ENCODE measurements around the gene RBL1. TPM values are rescaled to one million over a fixed set of nuclear protein-coding genes. Genes with fewer than 3 reads are reported as not detected.

Gene RBL1
- total RNA-seq, 1 donor from 2014 or later, result 9.0 TPM

DNA sequence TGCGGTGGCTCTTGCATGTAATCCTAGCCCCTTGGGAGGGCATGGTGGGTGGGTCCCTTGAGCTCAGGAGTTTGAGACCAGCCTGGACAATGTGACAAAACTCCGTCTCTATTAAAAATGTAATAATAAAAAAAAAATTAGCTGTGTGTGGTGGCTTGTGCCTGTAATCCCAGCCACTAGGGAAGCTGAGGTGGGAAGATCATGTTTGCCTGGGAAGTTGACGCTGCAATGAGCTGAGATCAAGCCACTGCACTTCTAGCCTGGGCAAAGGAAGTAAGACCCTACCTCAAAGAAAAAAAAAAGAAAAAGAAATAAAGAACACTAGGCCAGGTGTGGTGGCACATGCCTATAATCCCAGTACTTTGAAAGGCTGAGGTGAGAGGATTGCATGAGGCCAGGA is 139.8 kb downstream of the RBL1 start:
- H3K27ac Mint-ChIP-seq, result no peak overlapping the region
- TF ChIP-seq, protein P1, sequence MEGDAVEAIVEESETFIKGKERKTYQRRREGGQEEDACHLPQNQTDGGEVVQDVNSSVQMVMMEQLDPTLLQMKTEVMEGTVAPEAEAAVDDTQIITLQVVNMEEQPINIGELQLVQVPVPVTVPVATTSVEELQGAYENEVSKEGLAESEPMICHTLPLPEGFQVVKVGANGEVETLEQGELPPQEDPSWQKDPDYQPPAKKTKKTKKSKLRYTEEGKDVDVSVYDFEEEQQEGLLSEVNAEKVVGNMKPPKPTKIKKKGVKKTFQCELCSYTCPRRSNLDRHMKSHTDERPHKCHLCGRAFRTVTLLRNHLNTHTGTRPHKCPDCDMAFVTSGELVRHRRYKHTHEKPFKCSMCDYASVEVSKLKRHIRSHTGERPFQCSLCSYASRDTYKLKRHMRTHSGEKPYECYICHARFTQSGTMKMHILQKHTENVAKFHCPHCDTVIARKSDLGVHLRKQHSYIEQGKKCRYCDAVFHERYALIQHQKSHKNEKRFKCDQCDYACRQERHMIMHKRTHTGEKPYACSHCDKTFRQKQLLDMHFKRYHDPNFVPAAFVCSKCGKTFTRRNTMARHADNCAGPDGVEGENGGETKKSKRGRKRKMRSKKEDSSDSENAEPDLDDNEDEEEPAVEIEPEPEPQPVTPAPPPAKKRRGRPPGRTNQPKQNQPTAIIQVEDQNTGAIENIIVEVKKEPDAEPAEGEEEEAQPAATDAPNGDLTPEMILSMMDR (IDR thresholded peaks at IDR 0.05; ENCODE audit: unreplicated experiment), result no peak
- DNase-seq (ENCODE audit: low spot score in 2 of 2, unreplicated experiment in 2 of 2), result no peak
- peaks cover 7% of the 10 kb centered on the region for H3K4me1 Mint-ChIP-seq
- H3K9me3 Mint-ChIP-seq, result no peaks in the 10 kb centered on the region
- no peak overlapping the region for H3K4me3 Mint-ChIP-seq
- peaks cover 3% of the 10 kb centered on the region for H3K27me3 Mint-ChIP-seq (ENCODE audit: low read depth)
- no peaks in the 10 kb centered on the region for H3K36me3 Mint-ChIP-seq

DNA sequence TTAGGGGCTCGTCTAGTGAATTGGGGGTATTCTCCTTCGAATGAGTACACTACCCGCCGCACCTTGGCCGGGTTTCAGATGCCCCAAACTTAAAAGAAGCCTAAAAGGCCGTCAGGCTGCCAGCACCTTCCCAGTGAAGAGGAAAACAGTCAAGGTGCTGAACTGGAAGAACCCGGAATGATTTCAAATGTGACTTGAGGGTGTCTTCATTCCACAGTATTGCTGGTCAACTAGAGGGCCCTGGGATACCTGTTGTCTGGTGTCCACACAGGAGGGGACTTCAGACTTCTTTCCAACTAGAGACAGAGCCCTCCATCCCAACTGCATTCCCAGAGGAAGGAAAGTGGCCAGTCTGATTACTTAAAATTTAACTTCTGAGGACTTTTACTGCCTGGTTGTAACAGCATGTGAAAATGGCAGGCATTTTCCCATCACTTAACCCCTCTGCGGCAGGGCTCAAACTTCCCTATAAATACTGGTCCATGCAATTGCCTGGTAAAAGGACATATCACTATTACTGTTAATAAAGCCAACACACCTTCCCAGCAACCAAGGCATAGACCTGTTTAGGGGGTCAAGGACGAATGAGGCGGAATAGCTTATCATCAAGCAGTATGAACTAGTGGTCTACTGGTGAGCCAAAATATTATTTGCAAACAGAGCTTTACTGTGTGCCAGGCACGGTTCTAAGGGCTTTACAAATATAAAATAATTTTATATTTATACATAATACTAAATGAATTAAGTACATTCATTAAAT is 143.6 kb downstream of the RBL1 start:
- peak overlapping the region; percentile 92 for H3K4me3 Mint-ChIP-seq
- H3K27me3 Mint-ChIP-seq (ENCODE audit: low read depth), result peaks cover 16% of the 10 kb centered on the region
- DNase-seq (ENCODE audit: low spot score in 2 of 2, unreplicated experiment in 2 of 2), result no peak
- peaks cover 2% of the 10 kb centered on the region for H3K36me3 Mint-ChIP-seq
- TF ChIP-seq, protein P1 (IDR thresholded peaks at IDR 0.05; ENCODE audit: unreplicated experiment), result no peak
- H3K4me1 Mint-ChIP-seq, result peaks cover 15% of the 10 kb centered on the region
- H3K9me3 Mint-ChIP-seq, result no peaks in the 10 kb centered on the region
- peak overlapping the region; percentile 69 for H3K27ac Mint-ChIP-seq

DNA sequence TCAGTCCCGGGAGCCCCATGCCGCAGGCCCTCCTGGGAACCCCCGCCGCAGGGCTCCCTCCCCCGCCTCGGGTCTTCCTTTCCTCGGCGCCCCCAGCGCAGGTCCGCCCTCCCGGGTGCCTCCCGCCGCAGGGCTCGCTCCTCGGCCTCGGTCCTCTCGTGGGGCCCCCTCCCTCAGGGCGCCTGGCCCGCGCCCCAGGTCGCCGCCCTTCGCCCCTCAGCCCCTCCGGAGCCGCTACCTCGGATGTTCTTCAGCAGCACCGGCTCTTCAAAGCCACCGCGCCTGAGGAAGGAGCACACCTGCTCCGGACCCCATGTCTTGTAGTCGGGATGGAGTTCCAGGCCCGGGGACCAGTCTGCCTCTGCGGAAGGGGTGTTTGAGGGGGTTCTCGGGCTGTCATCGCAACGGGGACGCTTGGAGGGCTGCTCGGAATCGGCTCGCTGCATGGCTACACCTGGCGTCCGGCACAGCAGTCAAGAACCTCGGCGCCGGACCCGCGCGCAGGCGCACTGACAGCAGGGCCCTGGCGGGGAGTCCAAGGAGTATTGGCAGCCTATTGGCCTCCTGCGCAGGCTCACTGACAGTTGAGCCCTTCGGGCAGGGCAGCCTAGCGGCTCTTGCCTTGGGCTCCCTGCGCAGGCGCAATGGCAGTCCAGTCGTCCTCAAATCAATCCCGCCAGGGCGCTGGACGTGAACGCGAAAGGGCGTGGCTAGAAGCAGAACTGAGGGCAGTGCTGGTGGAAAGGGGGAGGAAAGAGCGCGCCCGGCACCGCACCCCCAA is 144.4 kb downstream of the RBL1 start, which contains the start of gene SAMHD1:
TSS of gene SAMHD1 (minus strand) at position 511 of the 781 bp plus-strand sequence. CDS start at position 446, 65 bp downstream.
- Mint-ChIP-seq H3K36me3 (peaks cover 4% of the 10 kb centered on the region), H3K27me3 (ENCODE audit: low read depth) (peaks cover 16% of the 10 kb centered on the region), H3K27ac (peak within 1 kb of the TSS; percentile 69), H3K4me1 (peaks cover 20% of the 10 kb centered on the region), H3K9me3 (no peaks in the 10 kb centered on the region), H3K4me3 (peak within 1 kb of the TSS; percentile 92)
- DNase-seq (ENCODE audit: low spot score in 2 of 2, unreplicated experiment in 2 of 2), result peak; percentile 82 to 88
- TF ChIP-seq, protein P1 (IDR thresholded peaks at IDR 0.05; ENCODE audit: unreplicated experiment), result no peak

DNA sequence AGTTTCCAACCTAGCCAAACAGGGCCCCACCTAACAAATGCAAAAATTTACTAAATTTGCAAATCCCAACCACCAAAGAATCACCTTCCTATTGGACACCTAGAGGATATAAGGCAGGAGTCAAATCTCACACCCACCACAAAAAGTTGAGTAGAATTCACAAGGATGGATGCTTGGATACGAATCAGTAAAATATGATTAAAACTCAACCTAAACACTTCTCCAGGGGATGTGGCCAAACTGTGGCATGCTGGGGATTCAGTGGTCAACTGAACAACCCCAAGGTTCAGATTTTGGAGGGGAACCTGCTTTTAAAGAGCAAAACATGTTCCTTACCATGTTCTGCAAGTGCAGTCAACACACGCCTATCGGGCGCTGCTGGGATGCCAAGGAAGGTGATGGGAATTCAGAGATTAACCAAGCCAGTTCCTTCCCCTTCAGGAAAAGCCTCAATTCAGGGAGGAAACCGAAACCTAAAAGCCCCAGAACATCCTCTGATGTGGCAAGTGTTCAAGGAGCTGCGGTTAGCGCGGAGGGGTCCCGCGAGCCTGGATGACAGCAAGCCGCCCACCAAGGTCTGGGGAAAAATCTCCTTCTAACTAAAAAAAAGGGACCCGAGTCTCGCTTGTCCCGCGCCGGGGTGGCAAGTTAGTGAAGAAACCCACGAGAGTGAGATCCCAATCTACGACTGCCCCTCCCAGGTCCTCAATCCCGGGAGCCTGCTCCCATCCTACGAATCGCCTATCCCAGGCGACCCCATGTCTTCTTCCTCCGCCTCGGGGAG is 145.2 kb downstream of the RBL1 start:
- H3K27ac Mint-ChIP-seq, result no peak overlapping the region
- H3K9me3 Mint-ChIP-seq, result no peaks in the 10 kb centered on the region
- peaks cover 20% of the 10 kb centered on the region for H3K4me1 Mint-ChIP-seq
- H3K4me3 Mint-ChIP-seq, result peak overlapping the region; percentile 92
- H3K36me3 Mint-ChIP-seq, result peaks cover 5% of the 10 kb centered on the region
- TF ChIP-seq, protein P1 (IDR thresholded peaks at IDR 0.05; ENCODE audit: unreplicated experiment), result no peak
- H3K27me3 Mint-ChIP-seq (ENCODE audit: low read depth), result peaks cover 16% of the 10 kb centered on the region
- no peak for DNase-seq (ENCODE audit: low spot score in 2 of 2, unreplicated experiment in 2 of 2)

Other genes with a start within 250 kb of the RBL1 start
- 0.29 to 0.64 TPM (median 0.58 TPM) in 3 replicates for gene TLDC2, start 219.9 kb downstream of the RBL1 start, total RNA-seq
- gene SAMHD1, start 144.3 kb downstream of the RBL1 start, total RNA-seq, result 10.3 to 13.6 TPM (median 11.0 TPM) in 3 replicates
- 142 to 151 TPM (median 146 TPM) in 3 replicates for gene RPN2, start 83.3 kb upstream of the RBL1 start, total RNA-seq
- 4.9 to 6.4 TPM (median 6.3 TPM) in 3 replicates for gene MROH8, start 83.6 kb upstream of the RBL1 start, total RNA-seq
- gene GHRH, start 165.8 kb upstream of the RBL1 start, total RNA-seq, result not detected in 3 replicates
- gene MANBAL, start 193.7 kb upstream of the RBL1 start, total RNA-seq, result 40.3 to 44.2 TPM (median 43.0 TPM) in 3 replicates